Activated T-cell treated with anti-CD3 and anti-CD28 coated beads, Interleukin-2, amount 50 U/mL, for 24 hours (primary cell): ENCODE results near the gene CDK17.

Source experiments
- DNase-seq: peaks from one replicate; pipeline ENCODE4 v3.0.0-alpha.2; 2020
- H3K27ac Mint-ChIP-seq: 2 replicates; pipeline ENCODE4 v1.8.0; 2020; ENCODE audit warnings: mild to moderate bottlenecking, mixed read lengths
- H3K27me3 Mint-ChIP-seq: 2 replicates; pipeline ENCODE4 v1.8.0; 2020; ENCODE audit warnings: mixed read lengths
- H3K36me3 Mint-ChIP-seq: 2 replicates; pipeline ENCODE4 v1.8.0; 2020; ENCODE audit warnings: low read depth, mixed read lengths
- H3K4me1 Mint-ChIP-seq: 2 replicates; pipeline ENCODE4 v1.8.0; 2020; ENCODE audit warnings: low read depth, mixed read lengths
- H3K4me3 Mint-ChIP-seq: 2 replicates; pipeline ENCODE4 v1.8.0; 2020; ENCODE audit warnings: mild to moderate bottlenecking, moderate library complexity, mixed read lengths
- H3K9me3 Mint-ChIP-seq: 2 replicates; pipeline ENCODE4 v1.8.0; 2020; ENCODE audit warnings: mixed read lengths

The CDK17 gene

DNA sequence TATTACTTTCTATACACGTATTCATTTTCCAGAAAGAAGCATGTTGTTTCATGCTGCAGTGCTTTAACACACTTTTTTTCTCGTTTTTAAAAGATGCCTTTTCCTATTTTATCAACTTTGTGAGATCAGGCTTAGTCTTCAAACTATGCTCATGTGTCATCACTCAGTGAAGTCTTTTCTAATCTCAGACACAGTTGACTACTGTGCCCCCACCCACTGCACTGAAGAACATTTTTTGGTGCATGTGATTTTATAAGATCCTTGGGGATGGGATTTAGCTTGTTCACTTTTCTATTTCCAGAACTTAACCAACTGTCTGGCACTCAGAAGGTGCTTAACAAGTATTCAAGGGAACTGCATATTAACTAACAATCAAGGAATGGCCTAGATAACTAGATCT lies 85.5 kb downstream of the CDK17 start:
- H3K27me3 Mint-ChIP-seq, result no peaks in the 10 kb centered on the region
- H3K27ac Mint-ChIP-seq, result no peak overlapping the region
- H3K9me3 Mint-ChIP-seq, result peaks cover 2% of the 10 kb centered on the region
- H3K4me1 Mint-ChIP-seq, result peaks cover 24% of the 10 kb centered on the region
- no peak overlapping the region for H3K4me3 Mint-ChIP-seq
- no peak for DNase-seq
- peaks cover 33% of the 10 kb centered on the region for H3K36me3 Mint-ChIP-seq

DNA sequence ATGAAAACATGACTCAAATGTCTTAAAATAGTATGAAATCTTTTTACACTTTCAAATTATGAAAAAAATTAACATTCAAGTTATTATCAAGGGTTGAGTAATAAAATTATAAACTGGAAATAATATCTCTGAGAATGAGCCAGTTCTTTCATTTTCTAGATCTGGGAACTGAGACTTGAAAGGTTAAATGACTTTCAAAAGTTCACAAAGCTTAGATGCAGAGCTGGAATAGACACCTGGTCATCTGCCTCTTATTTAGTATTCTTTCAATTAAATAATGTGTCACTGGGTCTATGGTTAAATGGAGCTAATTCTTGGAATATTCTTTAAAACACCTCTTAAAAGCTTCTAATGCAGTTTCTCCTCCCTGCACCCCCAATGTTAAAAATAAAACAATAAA lies 86.6 kb downstream of the CDK17 start:
- no peaks in the 10 kb centered on the region for H3K27me3 Mint-ChIP-seq
- peaks cover 2% of the 10 kb centered on the region for H3K9me3 Mint-ChIP-seq
- no peak for DNase-seq
- H3K36me3 Mint-ChIP-seq, result peaks cover 39% of the 10 kb centered on the region
- H3K4me3 Mint-ChIP-seq, result no peak overlapping the region
- H3K27ac Mint-ChIP-seq, result no peak overlapping the region
- H3K4me1 Mint-ChIP-seq, result peaks cover 24% of the 10 kb centered on the region

DNA sequence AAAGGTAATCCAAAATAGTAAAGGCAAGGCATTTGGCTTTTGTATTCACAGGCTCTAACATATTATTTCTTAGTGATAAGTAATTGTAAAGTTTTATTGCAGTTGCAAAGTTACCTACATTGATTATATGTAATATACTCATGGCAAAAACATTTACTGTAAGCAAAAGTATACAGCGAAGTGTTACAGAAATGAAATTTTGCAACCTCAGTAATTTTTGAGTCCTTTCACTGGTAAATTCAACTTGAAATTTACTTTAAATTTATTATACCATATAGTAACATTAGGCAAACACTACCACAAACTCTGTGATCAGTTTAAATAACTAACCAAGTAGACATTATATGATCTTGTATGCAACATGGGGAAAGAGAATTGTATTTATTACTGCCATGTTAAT lies 89.0 kb downstream of the CDK17 start:
- Mint-ChIP-seq H3K27ac (no peak overlapping the region), H3K4me3 (no peak overlapping the region), H3K36me3 (peaks cover 48% of the 10 kb centered on the region), H3K27me3 (no peaks in the 10 kb centered on the region), H3K4me1 (peaks cover 33% of the 10 kb centered on the region), H3K9me3 (no peaks in the 10 kb centered on the region)
- DNase-seq, result no peak

DNA sequence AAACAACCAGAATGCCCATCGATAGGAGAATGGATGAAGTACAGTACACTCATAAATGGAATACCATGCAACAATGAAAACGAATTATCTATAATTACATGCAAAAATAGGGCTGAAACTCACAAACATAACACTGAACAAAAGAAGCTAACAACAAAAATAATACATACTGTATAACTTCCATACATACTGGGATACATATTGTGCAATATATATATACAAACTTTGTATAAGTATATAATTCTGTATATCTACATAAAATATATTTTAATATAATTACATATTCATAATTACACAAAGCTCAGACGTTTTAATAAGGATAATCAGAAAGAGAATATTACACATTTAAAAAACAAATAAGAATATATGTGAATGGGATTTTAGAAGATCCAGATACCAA lies 90.2 kb downstream of the CDK17 start:
- Mint-ChIP-seq H3K36me3 (peaks cover 48% of the 10 kb centered on the region), H3K9me3 (no peaks in the 10 kb centered on the region), H3K4me1 (peaks cover 29% of the 10 kb centered on the region), H3K4me3 (no peak overlapping the region), H3K27me3 (no peaks in the 10 kb centered on the region), H3K27ac (no peak overlapping the region)
- DNase-seq, result no peak

DNA sequence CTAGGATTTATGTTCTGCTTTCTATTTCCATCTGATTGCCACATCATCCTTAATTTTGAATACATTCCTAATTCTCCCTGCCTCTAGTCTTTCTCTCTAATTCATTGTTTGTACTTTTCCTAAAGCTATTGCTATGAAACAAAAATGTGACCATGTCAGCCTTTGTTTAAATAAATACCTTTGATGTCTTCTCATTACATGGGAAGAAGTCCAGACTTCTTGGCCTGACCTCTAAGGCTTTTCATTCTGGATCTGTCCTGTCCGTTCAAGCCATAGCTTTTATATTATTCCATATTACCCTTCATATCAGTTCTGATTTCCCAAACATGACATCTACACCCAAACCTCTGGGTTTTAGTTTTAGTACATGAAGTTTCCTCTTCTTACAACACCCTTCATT lies 91.4 kb downstream of the CDK17 start:
- DNase-seq, result no peak
- Mint-ChIP-seq H3K27ac (no peak overlapping the region), H3K4me3 (no peak overlapping the region), H3K4me1 (peaks cover 29% of the 10 kb centered on the region), H3K9me3 (no peaks in the 10 kb centered on the region), H3K27me3 (no peaks in the 10 kb centered on the region), H3K36me3 (peaks cover 56% of the 10 kb centered on the region)

DNA sequence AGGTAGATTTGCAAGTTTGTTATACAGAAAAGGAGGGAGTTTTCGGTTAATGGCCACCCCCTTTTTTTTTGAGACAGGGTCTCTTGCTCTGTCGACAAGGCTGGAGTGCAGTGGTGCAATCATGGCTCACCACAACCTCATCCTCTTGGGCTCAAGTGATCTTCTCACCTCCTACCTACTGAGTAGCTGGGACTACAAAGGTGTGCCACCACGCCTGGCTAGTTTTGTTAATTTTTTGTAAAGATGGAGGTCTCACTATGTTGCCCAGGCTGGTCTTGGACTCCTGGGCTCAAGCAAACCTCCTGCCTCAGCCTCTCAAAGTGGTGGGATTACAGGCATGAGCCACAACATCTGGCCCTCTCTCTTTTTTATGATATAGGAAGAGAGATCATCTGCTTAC lies 94.6 kb downstream of the CDK17 start:
- Mint-ChIP-seq H3K9me3 (no peaks in the 10 kb centered on the region), H3K4me1 (peaks cover 26% of the 10 kb centered on the region), H3K27me3 (no peaks in the 10 kb centered on the region), H3K27ac (peak overlapping the region; percentile 2), H3K4me3 (no peak overlapping the region), H3K36me3 (peaks cover 43% of the 10 kb centered on the region)
- DNase-seq, result no peak

DNA sequence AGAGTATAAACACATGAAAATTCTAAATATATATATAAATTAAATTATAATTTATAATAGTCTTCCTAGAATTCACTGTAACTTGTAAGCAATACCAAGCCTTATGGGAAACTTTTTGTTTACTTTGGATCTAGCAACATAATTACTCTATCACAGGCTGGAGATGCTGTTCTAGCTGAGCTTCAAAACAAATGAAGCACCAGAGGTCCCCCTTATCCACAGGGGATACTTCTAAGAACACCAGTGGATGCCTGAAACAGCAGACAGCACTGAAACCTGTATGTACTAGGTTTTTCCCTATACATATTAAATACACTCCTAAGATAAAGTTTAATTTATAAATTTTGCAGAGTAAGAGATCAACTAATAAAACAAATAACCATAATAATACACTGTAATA lies 96.6 kb downstream of the CDK17 start:
- Mint-ChIP-seq H3K36me3 (peaks cover 50% of the 10 kb centered on the region), H3K27ac (no peak overlapping the region), H3K4me3 (no peak overlapping the region), H3K9me3 (no peaks in the 10 kb centered on the region), H3K4me1 (peaks cover 30% of the 10 kb centered on the region), H3K27me3 (no peaks in the 10 kb centered on the region)
- DNase-seq, result no peak

DNA sequence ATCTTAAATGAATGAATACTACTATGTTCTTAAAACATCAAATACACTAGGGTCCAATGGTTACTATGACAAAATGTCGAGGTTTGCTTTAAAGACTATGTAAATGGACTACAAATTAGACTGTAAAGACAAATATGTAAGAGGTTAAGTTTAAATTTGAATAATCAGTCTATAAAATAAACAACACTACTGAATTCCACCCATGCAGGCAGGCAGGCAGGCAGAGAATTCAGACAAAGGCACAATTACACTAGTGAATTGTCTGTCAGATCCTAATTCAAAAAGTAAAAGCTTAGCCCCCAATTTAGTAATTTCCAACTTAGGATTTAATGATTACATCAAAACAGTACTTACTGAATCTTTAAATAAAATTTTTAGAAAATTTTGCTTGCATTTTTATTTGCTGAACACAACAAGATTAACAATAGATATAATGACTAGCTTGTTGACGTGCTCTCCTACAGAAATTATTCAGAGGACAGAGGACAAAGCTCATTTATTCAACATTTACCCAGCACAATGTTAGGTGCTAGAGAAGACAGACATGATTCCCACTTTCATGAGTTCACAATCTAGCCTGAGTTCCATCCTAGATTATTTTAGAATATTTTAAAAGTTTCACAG lies 97.4 kb downstream of the CDK17 start:
- peaks cover 30% of the 10 kb centered on the region for H3K4me1 Mint-ChIP-seq
- no peaks in the 10 kb centered on the region for H3K27me3 Mint-ChIP-seq
- H3K9me3 Mint-ChIP-seq, result no peaks in the 10 kb centered on the region
- no peak overlapping the region for H3K27ac Mint-ChIP-seq
- no peak overlapping the region for H3K4me3 Mint-ChIP-seq
- peaks cover 56% of the 10 kb centered on the region for H3K36me3 Mint-ChIP-seq
- DNase-seq, result no peak

DNA sequence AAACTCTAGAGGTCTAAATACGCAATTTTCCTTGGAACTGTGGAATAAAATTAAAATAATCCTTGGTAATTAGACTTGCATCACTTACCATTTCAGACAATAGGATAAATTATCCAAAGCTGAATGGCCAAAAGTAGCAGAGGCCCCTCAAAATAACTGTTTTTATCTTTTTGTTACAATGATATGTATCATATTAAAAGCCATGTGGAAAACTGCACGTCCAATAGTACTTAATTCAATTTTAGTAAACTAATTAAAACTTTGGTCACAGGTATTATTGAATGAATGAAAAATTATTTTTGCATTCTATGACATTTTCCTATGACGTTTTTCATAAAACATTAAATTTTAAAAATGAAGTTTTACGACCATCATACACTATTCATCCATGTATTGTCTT lies 98.5 kb downstream of the CDK17 start:
- peaks cover 27% of the 10 kb centered on the region for H3K4me1 Mint-ChIP-seq
- no peaks in the 10 kb centered on the region for H3K27me3 Mint-ChIP-seq
- no peaks in the 10 kb centered on the region for H3K9me3 Mint-ChIP-seq
- no peak for DNase-seq
- no peak overlapping the region for H3K27ac Mint-ChIP-seq
- no peak overlapping the region for H3K4me3 Mint-ChIP-seq
- peaks cover 58% of the 10 kb centered on the region for H3K36me3 Mint-ChIP-seq

DNA sequence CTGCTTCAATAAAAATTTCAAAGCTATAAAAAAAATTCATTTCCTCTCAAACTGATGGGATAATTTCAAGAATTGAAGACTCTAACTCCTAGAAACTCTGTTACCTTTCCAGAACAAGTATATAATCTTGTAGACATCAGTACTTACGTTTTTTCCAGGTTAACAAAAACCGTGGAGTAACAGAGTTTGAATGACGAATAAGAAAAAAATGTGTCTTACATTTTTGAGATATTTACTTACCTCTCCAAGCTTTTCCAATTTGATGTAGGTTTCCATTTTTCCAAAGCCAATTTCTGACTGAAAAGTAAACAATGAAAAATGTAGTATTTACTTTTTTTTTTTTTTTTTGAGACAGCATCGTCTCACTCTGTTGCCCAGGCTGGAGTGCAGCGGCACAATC lies 100.2 kb downstream of the CDK17 start:
- H3K4me1 Mint-ChIP-seq, result peaks cover 34% of the 10 kb centered on the region
- no peak for DNase-seq
- peaks cover 59% of the 10 kb centered on the region for H3K36me3 Mint-ChIP-seq
- no peak overlapping the region for H3K4me3 Mint-ChIP-seq
- no peak overlapping the region for H3K27ac Mint-ChIP-seq
- no peaks in the 10 kb centered on the region for H3K27me3 Mint-ChIP-seq
- H3K9me3 Mint-ChIP-seq, result no peaks in the 10 kb centered on the region

DNA sequence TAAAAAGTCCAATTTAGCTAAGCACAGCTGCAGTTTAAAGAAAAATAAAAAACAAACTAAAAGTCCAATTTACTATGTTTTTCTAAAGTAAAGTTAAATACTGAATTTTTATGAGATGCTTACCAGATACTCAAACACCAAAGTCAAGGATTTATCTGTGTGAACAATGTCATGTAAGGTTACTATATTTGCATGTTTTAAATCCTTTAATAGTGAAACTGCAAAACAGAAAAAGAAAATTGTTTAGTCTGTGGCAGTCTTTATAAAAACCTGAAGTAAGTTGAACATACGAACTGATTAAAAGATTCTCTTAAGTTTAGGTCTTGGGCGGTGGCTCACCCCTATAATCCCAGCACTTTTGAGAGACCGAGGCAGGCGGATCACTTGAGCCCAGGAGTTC lies 102.7 kb downstream of the CDK17 start:
- H3K27ac Mint-ChIP-seq, result no peak overlapping the region
- DNase-seq, result no peak
- H3K4me3 Mint-ChIP-seq, result no peak overlapping the region
- peaks cover 68% of the 10 kb centered on the region for H3K36me3 Mint-ChIP-seq
- no peaks in the 10 kb centered on the region for H3K27me3 Mint-ChIP-seq
- H3K9me3 Mint-ChIP-seq, result no peaks in the 10 kb centered on the region
- H3K4me1 Mint-ChIP-seq, result peaks cover 35% of the 10 kb centered on the region

DNA sequence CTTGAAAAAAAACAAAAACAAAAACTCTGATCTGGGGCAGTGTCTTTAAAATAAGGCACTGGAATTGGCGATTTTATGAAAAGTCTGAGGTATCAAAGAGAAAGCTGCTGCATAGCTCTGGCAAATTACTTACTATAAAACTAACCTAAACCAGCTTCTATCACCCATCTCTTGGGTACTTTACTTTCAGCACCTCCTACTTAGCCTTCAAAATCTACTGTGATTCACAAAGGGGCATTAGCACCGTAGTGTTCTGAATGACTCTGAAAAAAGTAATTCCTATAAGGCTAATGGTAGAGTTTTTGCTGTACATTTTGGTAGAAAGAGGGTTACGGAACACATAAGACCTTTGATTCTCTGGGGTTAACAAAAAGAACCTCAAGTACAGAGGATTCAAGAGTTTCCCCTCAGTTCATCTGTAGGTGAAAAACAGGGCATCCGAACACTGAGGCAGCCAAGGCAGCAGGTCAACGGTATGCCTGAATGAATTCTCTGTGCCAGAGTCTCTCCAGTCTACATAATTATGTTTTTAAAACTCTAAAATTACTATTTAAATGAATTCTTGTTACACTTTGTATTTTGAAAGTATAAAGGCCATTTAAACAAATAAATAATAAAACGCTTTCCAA lies 104.6 kb downstream of the CDK17 start:
- Mint-ChIP-seq H3K27me3 (no peaks in the 10 kb centered on the region), H3K9me3 (no peaks in the 10 kb centered on the region), H3K36me3 (peaks cover 75% of the 10 kb centered on the region), H3K4me1 (peaks cover 31% of the 10 kb centered on the region), H3K27ac (peak overlapping the region; percentile 83), H3K4me3 (no peak overlapping the region)
- no peak for DNase-seq

DNA sequence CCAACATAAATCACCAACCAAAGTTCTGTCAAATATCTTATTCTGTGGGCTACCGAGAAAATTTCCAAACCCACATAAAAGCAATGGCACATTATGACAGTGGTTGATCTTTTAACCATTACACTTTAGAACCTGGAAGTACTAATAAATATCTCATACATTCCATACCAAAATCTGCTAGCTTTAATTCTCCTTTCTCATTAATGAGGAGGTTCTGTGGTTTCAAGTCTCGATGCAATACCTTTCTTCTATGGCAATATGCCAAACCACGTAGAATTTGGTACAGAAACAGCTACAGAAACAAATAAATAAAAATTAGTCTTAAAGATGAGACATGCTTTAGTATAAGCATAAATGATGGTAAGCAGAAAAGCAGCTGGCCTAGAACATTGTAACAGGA lies 105.4 kb downstream of the CDK17 start:
- Mint-ChIP-seq H3K27me3 (no peaks in the 10 kb centered on the region), H3K9me3 (no peaks in the 10 kb centered on the region), H3K27ac (peak overlapping the region; percentile 64), H3K4me1 (peaks cover 29% of the 10 kb centered on the region), H3K4me3 (no peak overlapping the region), H3K36me3 (peaks cover 75% of the 10 kb centered on the region)
- DNase-seq, result no peak

DNA sequence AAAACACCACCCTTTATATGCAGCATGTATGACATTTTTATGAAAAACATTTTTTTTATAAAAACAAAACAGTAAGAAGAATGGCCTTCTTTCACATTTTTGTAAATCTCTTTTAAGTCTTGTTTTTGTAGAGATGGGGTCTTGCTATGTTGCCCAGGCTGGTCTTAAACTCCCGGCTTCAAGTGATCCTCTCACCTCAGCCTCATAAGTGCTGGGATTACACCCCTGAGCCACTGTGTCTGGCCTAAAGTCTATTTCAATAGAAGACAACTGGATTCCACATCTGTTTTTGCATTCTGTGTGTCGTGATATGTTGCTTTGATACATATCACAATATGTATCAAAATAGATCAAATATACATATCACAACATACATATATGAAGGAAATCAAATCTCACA lies 107.1 kb downstream of the CDK17 start:
- no peak for DNase-seq
- Mint-ChIP-seq H3K4me1 (peaks cover 36% of the 10 kb centered on the region), H3K27me3 (no peaks in the 10 kb centered on the region), H3K27ac (no peak overlapping the region), H3K4me3 (no peak overlapping the region), H3K9me3 (no peaks in the 10 kb centered on the region), H3K36me3 (peaks cover 78% of the 10 kb centered on the region)

DNA sequence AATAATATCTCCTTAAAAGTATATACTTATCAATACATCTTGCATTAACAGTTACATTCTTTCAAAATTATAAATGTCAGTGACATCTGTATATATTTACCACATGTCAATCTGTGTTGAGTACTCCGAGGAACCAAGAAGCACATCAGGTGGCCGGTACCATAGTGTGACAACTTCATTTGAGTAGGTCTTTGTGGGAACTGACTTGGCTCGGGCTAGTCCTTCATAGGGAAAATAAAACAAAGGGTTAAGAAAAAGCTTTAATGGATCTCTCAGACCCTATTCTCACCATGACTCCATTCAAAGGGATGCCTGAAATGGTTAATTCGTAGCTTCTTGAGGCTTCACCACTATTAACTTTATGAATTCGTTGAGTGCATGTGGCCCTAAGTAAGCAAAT lies 111.2 kb downstream of the CDK17 start:
- Mint-ChIP-seq H3K27ac (no peak overlapping the region), H3K36me3 (peaks cover 82% of the 10 kb centered on the region)
- DNase-seq, result no peak

DNA sequence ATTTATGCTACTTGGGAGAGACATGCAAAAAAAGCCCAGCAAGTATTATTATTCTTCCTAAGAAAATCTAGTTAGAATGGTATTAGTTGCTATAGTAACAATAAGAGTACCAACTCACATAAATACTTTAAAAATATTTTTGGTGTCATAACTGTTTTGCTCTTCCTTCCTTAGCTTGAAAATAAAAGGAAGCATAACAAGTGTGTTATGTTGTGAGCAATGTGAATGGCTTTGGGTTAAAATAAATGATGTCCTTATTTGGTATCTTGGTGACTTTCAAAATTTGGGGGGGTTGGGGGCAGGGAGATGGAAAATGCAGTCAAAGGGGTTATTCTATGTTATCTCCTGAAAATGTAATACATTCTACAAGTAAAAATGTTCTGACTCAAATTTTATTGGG lies 115.1 kb downstream of the CDK17 start:
- peaks cover 15% of the 10 kb centered on the region for H3K4me1 Mint-ChIP-seq
- peak overlapping the region; percentile 50 for H3K27ac Mint-ChIP-seq
- no peaks in the 10 kb centered on the region for H3K27me3 Mint-ChIP-seq
- H3K9me3 Mint-ChIP-seq, result no peaks in the 10 kb centered on the region
- no peak for DNase-seq
- H3K36me3 Mint-ChIP-seq, result peaks cover 93% of the 10 kb centered on the region
- no peak overlapping the region for H3K4me3 Mint-ChIP-seq

More for the DNA sequence above, 111.2 kb downstream of the CDK17 start:
- no peaks in the 10 kb centered on the region for H3K27me3 Mint-ChIP-seq
- H3K4me1 Mint-ChIP-seq, result peaks cover 17% of the 10 kb centered on the region
- H3K9me3 Mint-ChIP-seq, result no peaks in the 10 kb centered on the region
- H3K4me3 Mint-ChIP-seq, result no peak overlapping the region
